HEK293 (cell line): ENCODE results near the gene ABHD17C.

ENCODE experiments used
- CTCF ChIA-PET: fragments of 350-600 bp; formaldehyde crosslinking; extraction: SDS; loops from one replicate; lab custom pipeline; 2021; ENCODE audit warnings: antibody characterized with exemption; lab: Yijun Ruan, JAX
- POLR2A ChIA-PET: fragments of 300-600 bp; formaldehyde crosslinking; extraction: SDS; loops from one replicate; lab custom pipeline; 2020; ENCODE audit warnings: antibody characterized with exemption, inconsistent platforms; lab: Yijun Ruan, JAX
- H3K27ac ChIP-seq: fragments of 200-500 bp; sonication (Bioruptor generic); 2 replicates; pipeline ENCODE4 v1.5.1; 2014; ENCODE audit warnings: low read depth, low read length, control low read depth, inconsistent platforms; ENCODE audit errors: extremely low read depth
- H3K36me3 ChIP-seq, 2 experiments: fragments of 200-500 bp in 1 of 2; sonication (Bioruptor generic) in 1 of 2; 1 replicate in 1 of 2; 2 replicates in 1 of 2; pipeline ENCODE4 v1.5.1; 2014 to 2017; ENCODE audit warnings: inconsistent platforms in 2 of 2, low read length in 2 of 2; ENCODE audit not compliant: control insufficient read depth in 2 of 2, insufficient read depth in 1 of 2
- H3K4me1 ChIP-seq: fragments of 200-500 bp; sonication (Bioruptor generic); 2 replicates; pipeline ENCODE4 v1.5.1; 2014; ENCODE audit warnings: mild to moderate bottlenecking, low read length, inconsistent platforms; ENCODE audit not compliant: control insufficient read depth, insufficient read depth
- H3K4me3 ChIP-seq: 2 replicates; pipeline ENCODE4 v1.5.1; 2011; ENCODE audit warnings: low read depth, mild to moderate bottlenecking, control low read depth, low read length, moderate library complexity
- H3K9me3 ChIP-seq: fragments of 200-500 bp; sonication (Bioruptor generic); 2 replicates; pipeline ENCODE4 v1.5.1; 2014; ENCODE audit warnings: low read depth, low read length, inconsistent platforms; ENCODE audit not compliant: control insufficient read depth, insufficient read depth
- GFI1B ChIP-seq: fragments of 450-650 bp; formaldehyde crosslinking; IDR thresholded peaks from 2 replicates; pipeline ENCODE4 v1.5.1; 2016; ENCODE audit warnings: missing biosample characterization, missing genetic modification characterization
- HIC1 ChIP-seq: fragments of 450-650 bp; formaldehyde crosslinking; IDR thresholded peaks from 2 replicates; pipeline ENCODE4 v1.5.1; 2016; ENCODE audit warnings: missing biosample characterization, missing genetic modification characterization
- HOXC10 ChIP-seq: sonication (generic); formaldehyde crosslinking; IDR thresholded peaks from 2 replicates; pipeline ENCODE4 v1.8.1; 2023; ENCODE audit warnings: mild to moderate bottlenecking, missing genetic modification reagents
- IKZF3 ChIP-seq: fragments of 450-650 bp; IDR thresholded peaks from 2 replicates; pipeline ENCODE4 v1.5.0; 2018; ENCODE audit warnings: missing biosample characterization, mild to moderate bottlenecking, missing genetic modification characterization, moderate library complexity
- KLF10 ChIP-seq: fragments of 450-650 bp; IDR thresholded peaks from 2 replicates; pipeline ENCODE4 v1.5.1; 2018; ENCODE audit warnings: missing biosample characterization, mild to moderate bottlenecking, missing genetic modification characterization
- PRDM1 ChIP-seq: fragments of 450-650 bp; formaldehyde crosslinking; IDR thresholded peaks from 2 replicates; pipeline ENCODE4; 2016; ENCODE audit warnings: missing biosample characterization, missing genetic modification characterization
- PRDM2 ChIP-seq: fragments of 450-650 bp; formaldehyde crosslinking; IDR thresholded peaks from 2 replicates; pipeline ENCODE4 v1.5.1; 2016; ENCODE audit warnings: missing biosample characterization, missing genetic modification characterization, borderline replicate concordance
- SP2 ChIP-seq: fragments of 450-650 bp; formaldehyde crosslinking; IDR thresholded peaks from 2 replicates; pipeline ENCODE4 v1.5.1; 2016; ENCODE audit warnings: missing biosample characterization, missing genetic modification characterization
- ZFP41 ChIP-seq: fragments of 450-650 bp; formaldehyde crosslinking; IDR thresholded peaks from 2 replicates; pipeline ENCODE4 v1.5.1; 2016; ENCODE audit warnings: missing biosample characterization, missing genetic modification characterization, borderline replicate concordance
- ZNF132 ChIP-seq: fragments of 450-650 bp; formaldehyde crosslinking; IDR thresholded peaks from 2 replicates; pipeline ENCODE4 v1.5.1; 2017; ENCODE audit warnings: missing biosample characterization, missing genetic modification characterization, borderline replicate concordance
- ZNF140 ChIP-seq: fragments of 450-650 bp; formaldehyde crosslinking; IDR thresholded peaks from 2 replicates; pipeline ENCODE4 v1.5.1; 2016; ENCODE audit warnings: missing biosample characterization, missing genetic modification characterization
- ZNF155 ChIP-seq: fragments of 450-650 bp; formaldehyde crosslinking; IDR thresholded peaks from 2 replicates; pipeline ENCODE4 v1.5.1; 2016; ENCODE audit warnings: missing biosample characterization, missing genetic modification characterization
- ZNF174 ChIP-seq: fragments of 450-650 bp; formaldehyde crosslinking; IDR thresholded peaks from 2 replicates; pipeline ENCODE4 v1.5.0; 2017; ENCODE audit warnings: missing biosample characterization, mild to moderate bottlenecking, missing genetic modification characterization
- ZNF24 ChIP-seq: fragments of 450-650 bp; formaldehyde crosslinking; IDR thresholded peaks from 2 replicates; pipeline ENCODE4 v1.5.1; 2016; ENCODE audit warnings: missing biosample characterization, missing genetic modification characterization
- ZNF280D ChIP-seq: fragments of 450-650 bp; formaldehyde crosslinking; IDR thresholded peaks from 2 replicates; pipeline ENCODE4 v1.5.1; 2016; ENCODE audit warnings: missing biosample characterization, missing genetic modification characterization
- ZNF350 ChIP-seq: fragments of 450-650 bp; formaldehyde crosslinking; IDR thresholded peaks from 2 replicates; pipeline ENCODE4 v1.5.0; 2017; ENCODE audit warnings: missing biosample characterization, mild to moderate bottlenecking, missing genetic modification characterization
- ZNF391 ChIP-seq: fragments of 450-650 bp; formaldehyde crosslinking; IDR thresholded peaks from 2 replicates; pipeline ENCODE4 v1.5.1; 2016; ENCODE audit warnings: low read depth, missing biosample characterization, missing genetic modification characterization, borderline replicate concordance
- ZNF621 ChIP-seq: fragments of 450-650 bp; formaldehyde crosslinking; IDR thresholded peaks from 2 replicates; pipeline ENCODE4 v1.5.1; 2017; ENCODE audit warnings: missing biosample characterization, missing genetic modification characterization
- ZNF623 ChIP-seq: fragments of 450-650 bp; formaldehyde crosslinking; IDR thresholded peaks from 2 replicates; pipeline ENCODE4 v1.5.1; 2016; ENCODE audit warnings: missing biosample characterization, missing genetic modification characterization
- ZNF692 ChIP-seq: fragments of 450-650 bp; formaldehyde crosslinking; IDR thresholded peaks from 2 replicates; pipeline ENCODE4 v1.5.1; 2016; ENCODE audit warnings: missing biosample characterization, missing genetic modification characterization
- ZSCAN30 ChIP-seq: fragments of 450-650 bp; IDR thresholded peaks from 2 replicates; pipeline ENCODE4 v1.5.1; 2018; ENCODE audit warnings: missing biosample characterization, mild to moderate bottlenecking, missing genetic modification characterization, moderate library complexity
- ZSCAN4 ChIP-seq: fragments of 450-650 bp; formaldehyde crosslinking; IDR thresholded peaks from 2 replicates; pipeline ENCODE4 v1.5.1; 2017; ENCODE audit warnings: missing biosample characterization, missing genetic modification characterization

Gene ABHD17C

GRCh38 chr15:80790236-80790635, 95.1 kb downstream of the ABHD17C start:
- H3K27ac ChIP-seq, result no peak overlapping the region
- no peak overlapping the region for H3K4me3 ChIP-seq
- no peaks in the 10 kb centered on the region for H3K36me3 ChIP-seq
- H3K9me3 ChIP-seq, result no peaks in the 10 kb centered on the region
- POLR2A ChIA-PET, result no interaction called here
- no peaks in the 10 kb centered on the region for H3K4me1 ChIP-seq
- TF ChIP-seq PRDM2 (tag by site-specific recombination) (no peak), ZNF391 (tag by site-specific recombination) (no peak), ZNF692 (tag by site-specific recombination) (no peak), ZNF140 (tag by site-specific recombination) (no peak), SP2 (tag by site-specific recombination) (no peak), ZNF24 (tag by site-specific recombination) (no peak), ZNF174 (no peak), ZNF623 (no peak), ZNF155 (tag by site-specific recombination) (no peak), IKZF3 (tag by site-specific recombination) (no peak), PRDM1 (tag by site-specific recombination) (no peak), KLF10 (tag by site-specific recombination) (no peak), ZNF132 (tag by site-specific recombination) (no peak), HOXC10 (CRISPR knock-in tag) (no peak), ZSCAN4 (tag by site-specific recombination) (no peak), ZNF621 (tag by site-specific recombination) (no peak)
- CTCF ChIA-PET, result interaction anchor here (0.6 to 1.2 kb wide), 3 partner anchors 11 to 29 kb away, joined by 3 to 9 read pairs (median 3); partner anchors contain the start of gene CEMIP

- H3K4me1 ChIP-seq, result no peaks in the 10 kb centered on the region
- no peaks in the 10 kb centered on the region for H3K36me3 ChIP-seq
- TF ChIP-seq ZNF350 (tag by site-specific recombination) (no peak), HIC1 (no peak), GFI1B (tag by site-specific recombination) (no peak), ZNF280D (tag by site-specific recombination) (no peak), ZFP41 (tag by site-specific recombination) (no peak), ZSCAN30 (tag by site-specific recombination) (no peak)
- H3K4me3 ChIP-seq, result no peak overlapping the region
- H3K27ac ChIP-seq, result no peak overlapping the region
- POLR2A ChIA-PET, result no interaction called here
- H3K9me3 ChIP-seq, result no peaks in the 10 kb centered on the region
- CTCF ChIA-PET, result interaction anchor here (0.6 to 1.2 kb wide), 3 partner anchors 11 to 18 kb away, joined by 3 to 9 read pairs (median 3); partner anchors contain the start of gene CEMIP
Measured at GRCh38 chr15:80791004-80791403, 95.9 kb downstream of the ABHD17C start.
